ENCODE measurements around the gene ALDH1A3.

DNA sequence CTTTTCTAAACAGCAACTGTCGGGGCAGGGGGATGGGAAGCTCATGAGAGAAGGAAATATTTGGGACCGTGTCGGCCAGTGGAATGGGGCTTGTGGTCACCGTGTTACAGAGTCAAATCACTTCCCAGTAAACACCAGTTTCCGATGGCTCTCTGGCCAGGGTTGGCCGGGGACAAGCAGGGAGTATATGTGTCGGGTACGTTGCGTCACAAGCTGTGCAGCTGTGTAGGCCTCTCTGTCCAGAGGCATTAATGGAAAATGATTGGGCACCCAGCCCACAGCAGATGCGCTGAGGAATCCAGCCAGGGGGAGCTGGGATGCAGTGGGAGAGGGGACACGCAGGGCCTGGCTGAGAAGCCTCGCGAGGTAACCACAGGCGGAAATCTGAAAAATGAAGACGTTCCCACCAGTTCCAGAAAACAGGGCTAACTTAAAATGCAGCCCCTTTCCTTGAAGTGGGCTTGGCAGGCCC lies 15.8 kb upstream of the ALDH1A3 start:
- TF ChIP-seq ZFP3 (CRISPR knock-in tag; IDR thresholded peaks at IDR 0.05) (no peak), ESRRG (CRISPR knock-in tag; IDR thresholded peaks at IDR 0.05) (no peak), ZFP30 (CRISPR knock-in tag; IDR thresholded peaks at IDR 0.05) (no peak), ISL1 (CRISPR knock-in tag; IDR thresholded peaks at IDR 0.05) (no peak), RARB (CRISPR knock-in tag; IDR thresholded peaks at IDR 0.05) (no peak), BACH2 (CRISPR knock-in tag; IDR thresholded peaks at IDR 0.05; ENCODE audit: borderline replicate concordance) (no peak), ARNTL (CRISPR knock-in tag; IDR thresholded peaks at IDR 0.05; ENCODE audit: borderline replicate concordance, low read depth) (no peak), CSDC2 (CRISPR knock-in tag; IDR thresholded peaks at IDR 0.05) (no peak), PPARA (CRISPR knock-in tag; IDR thresholded peaks at IDR 0.05; ENCODE audit: borderline replicate concordance) (no peak), OSR1 (CRISPR knock-in tag; IDR thresholded peaks at IDR 0.05) (no peak)
- TF ChIP-seq, protein P1, sequence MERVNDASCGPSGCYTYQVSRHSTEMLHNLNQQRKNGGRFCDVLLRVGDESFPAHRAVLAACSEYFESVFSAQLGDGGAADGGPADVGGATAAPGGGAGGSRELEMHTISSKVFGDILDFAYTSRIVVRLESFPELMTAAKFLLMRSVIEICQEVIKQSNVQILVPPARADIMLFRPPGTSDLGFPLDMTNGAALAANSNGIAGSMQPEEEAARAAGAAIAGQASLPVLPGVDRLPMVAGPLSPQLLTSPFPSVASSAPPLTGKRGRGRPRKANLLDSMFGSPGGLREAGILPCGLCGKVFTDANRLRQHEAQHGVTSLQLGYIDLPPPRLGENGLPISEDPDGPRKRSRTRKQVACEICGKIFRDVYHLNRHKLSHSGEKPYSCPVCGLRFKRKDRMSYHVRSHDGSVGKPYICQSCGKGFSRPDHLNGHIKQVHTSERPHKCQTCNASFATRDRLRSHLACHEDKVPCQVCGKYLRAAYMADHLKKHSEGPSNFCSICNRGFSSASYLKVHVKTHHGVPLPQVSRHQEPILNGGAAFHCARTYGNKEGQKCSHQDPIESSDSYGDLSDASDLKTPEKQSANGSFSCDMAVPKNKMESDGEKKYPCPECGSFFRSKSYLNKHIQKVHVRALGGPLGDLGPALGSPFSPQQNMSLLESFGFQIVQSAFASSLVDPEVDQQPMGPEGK (CRISPR knock-in tag; IDR thresholded peaks at IDR 0.05; ENCODE audit: borderline replicate concordance), result no peak
- TF ChIP-seq, protein P2, sequence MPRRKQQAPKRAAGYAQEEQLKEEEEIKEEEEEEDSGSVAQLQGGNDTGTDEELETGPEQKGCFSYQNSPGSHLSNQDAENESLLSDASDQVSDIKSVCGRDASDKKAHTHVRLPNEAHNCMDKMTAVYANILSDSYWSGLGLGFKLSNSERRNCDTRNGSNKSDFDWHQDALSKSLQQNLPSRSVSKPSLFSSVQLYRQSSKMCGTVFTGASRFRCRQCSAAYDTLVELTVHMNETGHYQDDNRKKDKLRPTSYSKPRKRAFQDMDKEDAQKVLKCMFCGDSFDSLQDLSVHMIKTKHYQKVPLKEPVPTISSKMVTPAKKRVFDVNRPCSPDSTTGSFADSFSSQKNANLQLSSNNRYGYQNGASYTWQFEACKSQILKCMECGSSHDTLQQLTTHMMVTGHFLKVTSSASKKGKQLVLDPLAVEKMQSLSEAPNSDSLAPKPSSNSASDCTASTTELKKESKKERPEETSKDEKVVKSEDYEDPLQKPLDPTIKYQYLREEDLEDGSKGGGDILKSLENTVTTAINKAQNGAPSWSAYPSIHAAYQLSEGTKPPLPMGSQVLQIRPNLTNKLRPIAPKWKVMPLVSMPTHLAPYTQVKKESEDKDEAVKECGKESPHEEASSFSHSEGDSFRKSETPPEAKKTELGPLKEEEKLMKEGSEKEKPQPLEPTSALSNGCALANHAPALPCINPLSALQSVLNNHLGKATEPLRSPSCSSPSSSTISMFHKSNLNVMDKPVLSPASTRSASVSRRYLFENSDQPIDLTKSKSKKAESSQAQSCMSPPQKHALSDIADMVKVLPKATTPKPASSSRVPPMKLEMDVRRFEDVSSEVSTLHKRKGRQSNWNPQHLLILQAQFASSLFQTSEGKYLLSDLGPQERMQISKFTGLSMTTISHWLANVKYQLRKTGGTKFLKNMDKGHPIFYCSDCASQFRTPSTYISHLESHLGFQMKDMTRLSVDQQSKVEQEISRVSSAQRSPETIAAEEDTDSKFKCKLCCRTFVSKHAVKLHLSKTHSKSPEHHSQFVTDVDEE (CRISPR knock-in tag; IDR thresholded peaks at IDR 0.05), result no peak
- TF ChIP-seq, protein P3, sequence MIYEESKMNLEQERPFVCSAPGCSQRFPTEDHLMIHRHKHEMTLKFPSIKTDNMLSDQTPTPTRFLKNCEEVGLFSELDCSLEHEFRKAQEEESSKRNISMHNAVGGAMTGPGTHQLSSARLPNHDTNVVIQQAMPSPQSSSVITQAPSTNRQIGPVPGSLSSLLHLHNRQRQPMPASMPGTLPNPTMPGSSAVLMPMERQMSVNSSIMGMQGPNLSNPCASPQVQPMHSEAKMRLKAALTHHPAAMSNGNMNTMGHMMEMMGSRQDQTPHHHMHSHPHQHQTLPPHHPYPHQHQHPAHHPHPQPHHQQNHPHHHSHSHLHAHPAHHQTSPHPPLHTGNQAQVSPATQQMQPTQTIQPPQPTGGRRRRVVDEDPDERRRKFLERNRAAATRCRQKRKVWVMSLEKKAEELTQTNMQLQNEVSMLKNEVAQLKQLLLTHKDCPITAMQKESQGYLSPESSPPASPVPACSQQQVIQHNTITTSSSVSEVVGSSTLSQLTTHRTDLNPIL (CRISPR knock-in tag; IDR thresholded peaks at IDR 0.05; ENCODE audit: low read depth), result no peak
